Transverse colon (tissue), 4 donors: ENCODE measurements around the gene TRIM16. TPM values are rescaled to one million over a fixed set of nuclear protein-coding genes. Genes with fewer than 3 reads are reported as not detected.

Source experiments
- DNase-seq: peaks from one replicate; pipeline ENCODE4 v3.0.0-alpha.2; 2019
- H3K27ac ChIP-seq, 4 donors: fragments of 200-600 bp; sonication (generic); 2 replicates each; pipeline ENCODE4 v1.5.1; 2016 to 2018; ENCODE audit warnings: inconsistent platforms in 4 of 4
- H3K27me3 ChIP-seq: fragments of 200-600 bp; sonication (generic); 2 replicates; pipeline ENCODE4 v1.5.1; 2017; ENCODE audit warnings: inconsistent platforms
- H3K36me3 ChIP-seq, 4 donors: fragments of 200-600 bp; sonication (generic); 2 replicates each; pipeline ENCODE4 v1.5.1; 2017 to 2019; ENCODE audit warnings: inconsistent platforms in 4 of 4
- H3K4me1 ChIP-seq, 4 donors: fragments of 200-600 bp; sonication (generic); 2 replicates each; pipeline ENCODE4 v1.5.1; 2017 to 2020; ENCODE audit warnings: inconsistent platforms in 4 of 4
- H3K4me3 ChIP-seq, 4 donors: fragments of 200-600 bp; sonication (generic); 1 replicate in 1 of 4; 2 replicates in 3 of 4; pipeline versions ENCODE4 v1.5.1 to v1.6.1; 2017 to 2019; ENCODE audit warnings: inconsistent platforms in 4 of 4
- H3K9me3 ChIP-seq, 2 donors: fragments of 200-600 bp; sonication (generic); 2 replicates each; pipeline ENCODE4 v1.5.1; 2017 to 2019; ENCODE audit warnings: inconsistent platforms in 2 of 2
- EP300 ChIP-seq: sonication (generic); formaldehyde crosslinking; IDR thresholded peaks from one replicate; pipeline ENCODE4 v1.6.1; 2017; ENCODE audit warnings: antibody characterized with exemption, low read depth
- POLR2A ChIP-seq: fragments of 450-650 bp; IDR thresholded peaks from one replicate; pipeline ENCODE4 v1.6.1; 2016; ENCODE audit warnings: antibody characterized with exemption, mild to moderate bottlenecking, moderate library complexity
- POLR2AphosphoS5 ChIP-seq, 3 donors: sonication (generic); formaldehyde crosslinking; IDR thresholded peaks; one replicate each; pipeline ENCODE4 v1.6.1; 2016; ENCODE audit warnings: antibody characterized with exemption in 3 of 3
- WGBS, 2 donors: methylation state at CpG; one replicate each; pipeline ENCODE4 v1.1.5; 2018; ENCODE audit warnings: low coverage in 1 of 2; 5-methylcytosine and 5-hydroxymethylcytosine counted together
- in situ Hi-C, 4 donors: fragments of 200-750 bp; cut with MboI; loops; one replicate each; pipeline versions ENCODE4 v1.15.0 to v1.15.1; 2017; ENCODE audit warnings: low sequenced_read_pairs in 3 of 4, low pct_ligation_motif_present in 1 of 4, low pct_unique_long_range_greater_than_20kb in 1 of 4
- intact Hi-C: fragments of 100-400 bp; cut with DNase I; formaldehyde crosslinking; loops from one replicate; pipeline ENCODE4 v1.15.1; 2023; ENCODE audit warnings: low total_unique reads
- total RNA-seq, 4 donors: library from RNA; depleted of rRNA; stranded (reverse); fragments of >200 nt; gene quantifications; one replicate each; pipeline ENCODE4 v1.1.0, GENCODE V29; 2016
- TF ChIP-seq, protein P1 (sequence below), 5 experiments: fragments of 200-600 bp in 3 of 5; fragments of 450-650 bp in 2 of 5; sonication (generic) in 3 of 5; IDR thresholded peaks; 1 replicate in 2 of 5; 2 replicates in 3 of 5; pipeline ENCODE4 v1.5.1; 2016 to 2017; ENCODE audit warnings: antibody characterized with exemption in 5 of 5, inconsistent platforms in 3 of 5, mild to moderate bottlenecking in 2 of 5, moderate library complexity in 1 of 5

TRIM16 gene
- total RNA-seq, 4 donors from 2014 or later, result 10.1 to 44.2 (median 14.2) TPM

GRCh38 chr17:15652960-15653359 lies 31.2 kb downstream of the TRIM16 start:
- in situ Hi-C loops (no loop called here), intact Hi-C loops (no loop called here)
- H3K9me3 ChIP-seq, result no peaks in the 10 kb centered on the region
- DNase-seq, result no peak
- H3K27me3 ChIP-seq, result no peaks in the 10 kb centered on the region
- WGBS, 2 donors, result 80 to 89% methylated on average over 4 to 6 of the region's 6 CpGs
- TF ChIP-seq EP300 (no peak), POLR2A (no peak), POLR2AphosphoS5 (IDR thresholded peaks at IDR 0.05) (no peak)
- TF ChIP-seq, protein P1, sequence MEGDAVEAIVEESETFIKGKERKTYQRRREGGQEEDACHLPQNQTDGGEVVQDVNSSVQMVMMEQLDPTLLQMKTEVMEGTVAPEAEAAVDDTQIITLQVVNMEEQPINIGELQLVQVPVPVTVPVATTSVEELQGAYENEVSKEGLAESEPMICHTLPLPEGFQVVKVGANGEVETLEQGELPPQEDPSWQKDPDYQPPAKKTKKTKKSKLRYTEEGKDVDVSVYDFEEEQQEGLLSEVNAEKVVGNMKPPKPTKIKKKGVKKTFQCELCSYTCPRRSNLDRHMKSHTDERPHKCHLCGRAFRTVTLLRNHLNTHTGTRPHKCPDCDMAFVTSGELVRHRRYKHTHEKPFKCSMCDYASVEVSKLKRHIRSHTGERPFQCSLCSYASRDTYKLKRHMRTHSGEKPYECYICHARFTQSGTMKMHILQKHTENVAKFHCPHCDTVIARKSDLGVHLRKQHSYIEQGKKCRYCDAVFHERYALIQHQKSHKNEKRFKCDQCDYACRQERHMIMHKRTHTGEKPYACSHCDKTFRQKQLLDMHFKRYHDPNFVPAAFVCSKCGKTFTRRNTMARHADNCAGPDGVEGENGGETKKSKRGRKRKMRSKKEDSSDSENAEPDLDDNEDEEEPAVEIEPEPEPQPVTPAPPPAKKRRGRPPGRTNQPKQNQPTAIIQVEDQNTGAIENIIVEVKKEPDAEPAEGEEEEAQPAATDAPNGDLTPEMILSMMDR (IDR thresholded peaks at IDR 0.05), result no peak
- H3K36me3 ChIP-seq, result no peaks in the 10 kb centered on the region
- H3K4me1 ChIP-seq, result peaks cover 8 to 33% (median 24%) of the 10 kb centered on the region in 4 donors
- H3K4me3 ChIP-seq, result no peak overlapping the region
- H3K27ac ChIP-seq, result no peak overlapping the region

GRCh38 chr17:15651583-15652110 lies 32.5 kb downstream of the TRIM16 start:
- 4 to 8% methylated on average over 7 to 8 of the region's 8 CpGs for WGBS, 2 donors
- H3K4me3 ChIP-seq, result peak overlapping the region; percentile 3 to 48 (median 42)
- intact Hi-C loops, result no loop called here
- in situ Hi-C loops, result no loop called here
- peaks cover 8 to 33% (median 24%) of the 10 kb centered on the region in 4 donors for H3K4me1 ChIP-seq
- TF ChIP-seq EP300 (no peak), POLR2A (peak; percentile 78), POLR2AphosphoS5 (IDR thresholded peaks at IDR 0.05) (peak; percentile 82 to 86 (median 83))
- TF ChIP-seq, protein P1 (IDR thresholded peaks at IDR 0.05), result no peak
- H3K27ac ChIP-seq, result peak overlapping the region; percentile 78 to 89 (median 85)
- peak; percentile 94 for DNase-seq
- no peaks in the 10 kb centered on the region for H3K9me3 ChIP-seq
- no peaks in the 10 kb centered on the region for H3K36me3 ChIP-seq
- H3K27me3 ChIP-seq, result no peaks in the 10 kb centered on the region

- peak overlapping the region; percentile 78 to 89 (median 85) for H3K27ac ChIP-seq
- in situ Hi-C loops (no loop called here), intact Hi-C loops (no loop called here)
- TF ChIP-seq, protein P1 (IDR thresholded peaks at IDR 0.05), result peak in 2 of 5 experiments; percentile 13 to 17
- TF ChIP-seq EP300, result no peak
- no peaks in the 10 kb centered on the region for H3K27me3 ChIP-seq
- no peaks in the 10 kb centered on the region for H3K36me3 ChIP-seq
- H3K9me3 ChIP-seq, result no peaks in the 10 kb centered on the region
- peaks cover 8 to 33% (median 25%) of the 10 kb centered on the region in 4 donors for H3K4me1 ChIP-seq
- peak; percentile 17 for DNase-seq
- H3K4me3 ChIP-seq, result peak overlapping the region; percentile 3 to 48 (median 42)
- WGBS, 2 donors, result 21 to 30% methylated on average over 6 to 14 of the region's 14 CpGs
These were observed 33.1 kb downstream of the TRIM16 start for GRCh38 chr17:15650741-15651582.

DNA sequence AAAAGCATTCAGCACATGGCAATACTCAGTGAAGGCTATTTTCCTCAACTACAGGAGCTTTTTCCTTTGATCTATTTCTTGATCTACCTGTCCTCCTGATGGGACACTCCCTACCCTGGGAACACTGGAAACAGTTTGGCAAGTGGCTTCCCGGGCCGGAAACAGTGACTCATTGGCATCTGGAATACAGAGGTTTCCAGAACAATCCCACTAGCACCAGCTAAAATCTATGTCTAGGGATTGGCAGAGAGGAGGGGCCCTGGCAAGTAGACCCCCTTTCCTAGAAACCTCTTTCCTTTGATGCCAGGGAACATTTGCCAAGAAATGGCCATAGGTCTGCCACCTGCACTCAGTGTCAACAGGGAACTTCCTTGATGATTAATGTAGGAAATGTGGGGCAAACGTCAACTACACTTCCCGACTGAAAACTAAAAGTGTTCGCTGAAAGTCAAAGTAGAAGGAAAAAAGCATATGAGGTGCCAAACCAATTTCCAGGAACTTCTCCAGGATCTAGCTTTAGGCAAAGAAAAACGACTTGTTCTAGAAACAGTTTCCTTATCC lies 34.2 kb downstream of the TRIM16 start:
- WGBS, 2 donors, result 16 to 23% methylated on average over 4 to 6 of the region's 6 CpGs
- H3K4me3 ChIP-seq, result peak overlapping the region in 3 of 4 donors; percentile 40 to 48 (median 43)
- H3K27me3 ChIP-seq, result no peaks in the 10 kb centered on the region
- intact Hi-C loops (no loop called here), in situ Hi-C loops (no loop called here)
- H3K4me1 ChIP-seq, result peaks cover 8 to 42% (median 31%) of the 10 kb centered on the region in 4 donors
- DNase-seq, result peak; percentile 80
- TF ChIP-seq, protein P1 (IDR thresholded peaks at IDR 0.05), result no peak
- TF ChIP-seq POLR2A (no peak), EP300 (peak; percentile 40), POLR2AphosphoS5 (IDR thresholded peaks at IDR 0.05) (peak; percentile 52 to 57 (median 56))
- H3K27ac ChIP-seq, result peak overlapping the region; percentile 78 to 89 (median 85)
- no peaks in the 10 kb centered on the region for H3K36me3 ChIP-seq
- H3K9me3 ChIP-seq, result no peaks in the 10 kb centered on the region
